GM21367 (cell line): ENCODE results near the gene KLHDC4.

Experiments
- ATAC-seq: cut with Tn5 transposase; IDR thresholded peaks from one replicate; pipeline ENCODE4 v1.9.1; 2021; ENCODE audit not compliant: unreplicated experiment

The KLHDC4 gene

GRCh38 chr16:87662254-87663204 lies 103.3 kb downstream of the KLHDC4 start:
- ATAC-seq = no peak

- no peak for ATAC-seq
Measured at GRCh38 chr16:87661561-87661960, 104.2 kb downstream of the KLHDC4 start.

- ATAC-seq = no peak
Measured at GRCh38 chr16:87658564-87659225, 107.1 kb downstream of the KLHDC4 start.
